Ascending aorta (tissue), 2 donors: ENCODE measurements around the gene UIMC1. TPM values are rescaled to one million over a fixed set of nuclear protein-coding genes. Genes with fewer than 3 reads are reported as not detected.

Experiments used
- DNase-seq, 2 donors: peaks; one replicate each; pipeline ENCODE4 v3.0.0-alpha.2; 2019; ENCODE audit warnings: low spot score in 2 of 2
- H3K27ac ChIP-seq, 2 donors: fragments of 200-600 bp; sonication (generic); one replicate each; pipeline ENCODE4 v1.5.1; 2016 to 2017; ENCODE audit warnings: mild to moderate bottlenecking in 1 of 2
- H3K27me3 ChIP-seq: fragments of 200-600 bp; sonication (generic); one replicate; pipeline ENCODE4 v1.5.1; 2017
- H3K36me3 ChIP-seq, 2 donors: fragments of 200-600 bp; sonication (generic); one replicate each; pipeline ENCODE4 v1.5.1; 2016
- H3K4me1 ChIP-seq, 2 donors: fragments of 200-600 bp; sonication (generic); one replicate each; pipeline ENCODE4 v1.5.1; 2016 to 2017; ENCODE audit warnings: mild to moderate bottlenecking in 1 of 2
- H3K4me3 ChIP-seq, 2 donors: fragments of 200-600 bp; sonication (generic); one replicate each; pipeline ENCODE4 v1.5.1; 2016 to 2017; ENCODE audit warnings: mild to moderate bottlenecking in 1 of 2
- H3K9me3 ChIP-seq, 2 donors: fragments of 200-600 bp; sonication (generic); one replicate each; pipeline ENCODE4 v1.5.1; 2016
- CTCF ChIP-seq, 3 experiments: fragments of 200-600 bp in 2 of 3; fragments of 450-650 bp in 1 of 3; sonication (generic) in 2 of 3; IDR thresholded peaks; one replicate each; pipeline ENCODE4 v1.5.1; 2016 to 2019; ENCODE audit warnings: antibody characterized with exemption in 3 of 3, mild to moderate bottlenecking in 1 of 3, moderate library complexity in 1 of 3
- intact Hi-C: fragments of 100-400 bp; cut with DNase I; formaldehyde crosslinking; loops from one replicate; pipeline ENCODE4 v1.15.1; 2023
- total RNA-seq: library from RNA; depleted of rRNA; stranded (reverse); fragments of >200 nt; gene quantifications from one replicate; pipeline ENCODE4 v1.1.0, GENCODE V29; 2016

Gene UIMC1
- total RNA-seq, 1 donor from 2014 or later = 32.5 TPM

GRCh38 chr5:176886336-176887251, 120.0 kb downstream of the UIMC1 start:
- Histone ChIP-seq H3K4me3 (no peak overlapping the region), H3K9me3 (no peaks in the 10 kb centered on the region), H3K4me1 (no peaks in the 10 kb centered on the region), H3K36me3 (no peaks in the 10 kb centered on the region), H3K27ac (no peak overlapping the region), H3K27me3 (no peaks in the 10 kb centered on the region)
- TF ChIP-seq CTCF (IDR thresholded peaks at IDR 0.05) = no peak
- no peak for DNase-seq
- intact Hi-C loops = no loop called here

GRCh38 chr5:176884571-176884890, 122.0 kb downstream of the UIMC1 start:
- Histone ChIP-seq H3K27ac (no peak overlapping the region), H3K4me3 (no peak overlapping the region), H3K4me1 (no peaks in the 10 kb centered on the region), H3K9me3 (no peaks in the 10 kb centered on the region), H3K27me3 (no peaks in the 10 kb centered on the region), H3K36me3 (no peaks in the 10 kb centered on the region)
- DNase-seq = no peak
- TF ChIP-seq CTCF (IDR thresholded peaks at IDR 0.05) = no peak
- intact Hi-C loops = no loop called here

GRCh38 chr5:176883700-176884570, 122.6 kb downstream of the UIMC1 start:
- H3K4me1 ChIP-seq = no peaks in the 10 kb centered on the region
- no peak for TF ChIP-seq CTCF (IDR thresholded peaks at IDR 0.05)
- intact Hi-C loops = no loop called here
- no peaks in the 10 kb centered on the region for H3K27me3 ChIP-seq
- H3K36me3 ChIP-seq = no peaks in the 10 kb centered on the region
- DNase-seq = no peak
- H3K9me3 ChIP-seq = no peaks in the 10 kb centered on the region
- no peak overlapping the region for H3K4me3 ChIP-seq
- H3K27ac ChIP-seq = no peak overlapping the region

- Histone ChIP-seq H3K4me1 (no peaks in the 10 kb centered on the region), H3K27ac (no peak overlapping the region), H3K9me3 (no peaks in the 10 kb centered on the region), H3K36me3 (no peaks in the 10 kb centered on the region), H3K4me3 (no peak overlapping the region), H3K27me3 (no peaks in the 10 kb centered on the region)
- intact Hi-C loops = no loop called here
- TF ChIP-seq CTCF (IDR thresholded peaks at IDR 0.05) = no peak
- DNase-seq = no peak
Observed at GRCh38 chr5:176882567-176882903, 124.0 kb downstream of the UIMC1 start.

- Histone ChIP-seq H3K27ac (no peak overlapping the region), H3K4me3 (no peak overlapping the region), H3K9me3 (no peaks in the 10 kb centered on the region), H3K27me3 (no peaks in the 10 kb centered on the region), H3K36me3 (no peaks in the 10 kb centered on the region), H3K4me1 (no peaks in the 10 kb centered on the region)
- no peak for TF ChIP-seq CTCF (IDR thresholded peaks at IDR 0.05)
- DNase-seq = no peak
- intact Hi-C loops = no loop called here
Observed at GRCh38 chr5:176881816-176882566, 124.6 kb downstream of the UIMC1 start.
